HUES48 (cell line): ENCODE results near the gene ARL16.

Experiments
- H3K27ac ChIP-seq: one replicate; pipeline ENCODE4 v1.7.0; 2013; ENCODE audit warnings: low read depth, low read length, inconsistent platforms
- H3K27me3 ChIP-seq: 2 replicates; pipeline ENCODE4 v1.6.1; 2013; ENCODE audit warnings: mild to moderate bottlenecking, low read length; ENCODE audit not compliant: control insufficient read depth, insufficient read depth
- H3K36me3 ChIP-seq: 2 replicates; pipeline ENCODE4 v1.6.1; 2013; ENCODE audit warnings: low read length; ENCODE audit not compliant: control insufficient read depth, insufficient read depth
- H3K4me1 ChIP-seq: 2 replicates; pipeline ENCODE4 v1.6.1; 2013; ENCODE audit warnings: mild to moderate bottlenecking, low read length; ENCODE audit not compliant: control insufficient read depth, insufficient read depth
- H3K4me3 ChIP-seq: 2 replicates; pipeline ENCODE4 v1.5.1; 2013; ENCODE audit warnings: mild to moderate bottlenecking, low read depth, low read length
- H3K9ac ChIP-seq: 2 replicates; pipeline ENCODE4 v1.6.1; 2013; ENCODE audit warnings: mild to moderate bottlenecking, low read depth, low read length, moderate library complexity
- H3K9me3 ChIP-seq: 2 replicates; pipeline ENCODE4 v1.6.1; 2013; ENCODE audit warnings: low read length; ENCODE audit not compliant: control insufficient read depth, insufficient read depth

Gene ARL16

GRCh38 chr17:81710514-81711308 lies 27.1 kb upstream of the ARL16 start:
- Histone ChIP-seq H3K27me3 (no peaks in the 10 kb centered on the region), H3K27ac (peak overlapping the region; percentile 59), H3K9me3 (no peaks in the 10 kb centered on the region), H3K9ac (no peak overlapping the region), H3K4me3 (peak overlapping the region; percentile 80), H3K36me3 (peaks cover 44% of the 10 kb centered on the region), H3K4me1 (peaks cover 20% of the 10 kb centered on the region)

- peaks cover 20% of the 10 kb centered on the region for H3K4me1 ChIP-seq
- H3K27me3 ChIP-seq: no peaks in the 10 kb centered on the region
- H3K9me3 ChIP-seq: no peaks in the 10 kb centered on the region
- no peak overlapping the region for H3K4me3 ChIP-seq
- H3K9ac ChIP-seq: no peak overlapping the region
- peaks cover 45% of the 10 kb centered on the region for H3K36me3 ChIP-seq
- no peak overlapping the region for H3K27ac ChIP-seq
Measured at GRCh38 chr17:81708739-81709185, 25.2 kb upstream of the ARL16 start.

GRCh38 chr17:81707725-81708646 lies 24.4 kb upstream of the ARL16 start:
- Histone ChIP-seq H3K27ac (no peak overlapping the region), H3K36me3 (peaks cover 45% of the 10 kb centered on the region), H3K4me3 (no peak overlapping the region), H3K27me3 (no peaks in the 10 kb centered on the region), H3K4me1 (peaks cover 14% of the 10 kb centered on the region), H3K9ac (no peak overlapping the region), H3K9me3 (no peaks in the 10 kb centered on the region)

- no peak overlapping the region for H3K27ac ChIP-seq
- H3K9ac ChIP-seq: no peak overlapping the region
- peaks cover 45% of the 10 kb centered on the region for H3K36me3 ChIP-seq
- H3K9me3 ChIP-seq: no peaks in the 10 kb centered on the region
- no peaks in the 10 kb centered on the region for H3K27me3 ChIP-seq
- no peak overlapping the region for H3K4me3 ChIP-seq
- peaks cover 12% of the 10 kb centered on the region for H3K4me1 ChIP-seq
Measured at GRCh38 chr17:81706757-81707624, 23.4 kb upstream of the ARL16 start.

DNA sequence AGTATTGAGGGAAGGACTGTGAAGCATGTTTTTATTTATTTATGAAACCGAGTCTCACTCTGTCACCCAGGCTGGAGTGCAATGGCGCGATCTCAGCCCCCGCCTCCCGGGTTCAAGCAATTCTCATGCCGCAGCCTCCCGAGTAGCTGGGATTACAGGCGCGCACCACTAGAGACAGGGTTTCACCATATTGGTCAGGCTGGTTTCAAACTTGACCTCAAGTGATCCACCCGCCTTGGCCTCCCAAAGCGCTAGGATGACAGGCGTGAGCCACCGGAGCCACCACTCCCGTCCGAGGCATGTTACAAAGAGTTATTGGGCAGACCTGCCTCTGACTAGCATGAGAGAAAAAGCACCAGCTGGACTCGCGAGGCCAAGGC lies 22.6 kb upstream of the ARL16 start:
- no peaks in the 10 kb centered on the region for H3K27me3 ChIP-seq
- H3K36me3 ChIP-seq: peaks cover 51% of the 10 kb centered on the region
- no peak overlapping the region for H3K27ac ChIP-seq
- no peak overlapping the region for H3K4me3 ChIP-seq
- H3K9ac ChIP-seq: no peak overlapping the region
- H3K9me3 ChIP-seq: no peaks in the 10 kb centered on the region
- peaks cover 10% of the 10 kb centered on the region for H3K4me1 ChIP-seq

GRCh38 chr17:81705518-81706231 lies 22.1 kb upstream of the ARL16 start:
- no peak overlapping the region for H3K27ac ChIP-seq
- H3K4me1 ChIP-seq: peaks cover 4% of the 10 kb centered on the region
- no peak overlapping the region for H3K4me3 ChIP-seq
- H3K27me3 ChIP-seq: no peaks in the 10 kb centered on the region
- H3K9me3 ChIP-seq: no peaks in the 10 kb centered on the region
- peaks cover 57% of the 10 kb centered on the region for H3K36me3 ChIP-seq
- no peak overlapping the region for H3K9ac ChIP-seq

DNA sequence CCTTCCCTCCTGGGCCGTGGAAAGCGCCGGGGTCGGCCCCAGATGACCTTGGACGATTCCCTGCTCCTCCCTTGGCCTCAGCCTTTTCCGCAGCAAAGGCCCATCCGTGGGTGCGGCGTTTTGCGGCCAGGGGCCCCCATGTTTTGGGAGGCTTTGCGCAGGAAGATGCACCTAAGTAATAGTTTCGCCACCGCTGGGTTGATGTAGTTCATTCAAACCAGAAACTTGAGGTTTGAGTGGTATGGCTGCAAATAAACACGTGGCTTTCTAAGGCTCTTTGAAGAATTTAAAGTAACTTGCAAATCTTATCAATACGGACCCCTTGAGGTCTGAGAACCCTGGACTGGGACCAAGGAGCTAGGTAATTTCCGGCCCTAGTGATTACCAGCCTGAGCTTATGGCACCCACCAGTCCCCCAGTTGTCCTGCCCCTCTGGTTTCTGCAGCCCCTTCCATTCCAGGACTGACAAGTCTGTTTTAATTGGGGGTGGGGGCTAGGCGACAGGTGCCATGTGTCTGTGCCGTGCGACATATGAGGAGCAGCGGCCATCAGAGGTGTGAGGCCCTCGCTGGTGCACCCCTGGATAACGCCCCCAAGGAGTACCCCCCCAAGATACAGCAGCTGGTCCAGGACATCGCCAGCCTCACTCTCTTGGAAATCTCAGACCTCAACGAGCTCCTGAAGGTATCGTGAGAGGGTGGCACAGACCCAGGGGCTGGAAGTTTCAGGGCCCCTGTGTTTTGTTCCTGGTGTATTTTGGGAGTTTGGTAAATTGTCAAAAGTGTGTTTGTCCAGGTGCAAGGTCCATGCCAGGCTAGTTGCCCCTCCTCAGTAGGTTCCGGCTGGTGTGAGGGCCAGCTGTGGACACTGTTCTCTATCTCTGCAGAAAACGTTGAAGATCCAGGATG lies 20.4 kb upstream of the ARL16 start:
- Histone ChIP-seq H3K9me3 (no peaks in the 10 kb centered on the region), H3K36me3 (peaks cover 61% of the 10 kb centered on the region), H3K4me1 (no peaks in the 10 kb centered on the region), H3K9ac (peak overlapping the region; percentile 91), H3K27ac (peak overlapping the region; percentile 92), H3K27me3 (no peaks in the 10 kb centered on the region), H3K4me3 (peak overlapping the region; percentile 93)

DNA sequence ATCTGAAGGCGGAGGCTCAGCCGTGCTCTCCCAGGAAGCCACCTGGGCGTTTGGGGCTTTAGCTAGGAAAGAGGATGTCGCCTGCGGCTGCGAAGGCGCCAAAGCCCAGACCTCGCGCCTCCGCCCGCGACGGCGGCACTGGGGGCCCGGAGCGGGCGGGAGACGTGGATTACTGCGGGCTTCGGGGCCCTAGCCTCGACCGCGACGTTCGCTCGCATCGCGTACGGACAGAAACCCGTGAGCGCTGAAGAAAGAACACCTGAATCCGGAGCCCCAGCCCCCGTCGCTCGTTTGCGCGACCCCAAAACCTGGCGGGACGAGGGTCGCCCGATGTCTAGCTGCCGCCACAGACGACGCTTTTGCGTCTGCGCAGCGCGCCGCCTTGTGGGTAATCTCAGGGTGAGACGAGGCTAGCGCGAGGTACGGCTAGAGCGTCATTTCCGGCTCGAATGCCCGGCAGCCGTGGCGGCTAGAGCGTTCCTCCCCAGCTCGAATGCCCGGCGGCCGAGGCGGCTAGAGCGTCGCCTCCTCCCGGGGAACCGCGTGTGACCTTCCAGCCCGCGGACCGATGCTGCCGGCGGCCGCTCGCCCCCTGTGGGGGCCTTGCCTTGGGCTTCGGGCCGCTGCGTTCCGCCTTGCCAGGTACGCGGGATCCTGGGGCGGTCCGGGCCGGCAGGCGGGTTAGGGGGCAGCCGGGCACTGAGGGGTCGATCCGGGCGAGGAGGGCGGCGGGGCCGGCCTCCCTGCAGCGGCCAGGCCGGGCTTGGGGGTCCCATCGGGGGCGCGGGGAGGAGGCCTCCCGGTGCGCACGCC lies 19.5 kb upstream of the ARL16 start, which contains the start of gene MRPL12:
Gene MRPL12 (plus strand): TSS at position 434 of the 813 bp plus-strand sequence. CDS start 135 bp downstream, at position 569.
- Histone ChIP-seq H3K36me3 (peaks cover 61% of the 10 kb centered on the region), H3K4me1 (no peaks in the 10 kb centered on the region), H3K27me3 (no peaks in the 10 kb centered on the region), H3K9ac (peak within 1 kb of the TSS; percentile 91), H3K4me3 (peak within 1 kb of the TSS; percentile 93), H3K9me3 (no peaks in the 10 kb centered on the region), H3K27ac (peak within 1 kb of the TSS; percentile 92)
